CD4-positive, alpha-beta T cell treated with Interleukin-15 for 4 hours (primary cell): ENCODE results near the gene LYZL4.

Experiments used
- DNase-seq: peaks from one replicate; pipeline ENCODE4 v3.0.0-alpha.2; 2020; ENCODE audit warnings: low spot score

LYZL4 gene

GRCh38 chr3:42425736-42426407, 15.5 kb upstream of the LYZL4 start:
- no peak for DNase-seq

GRCh38 chr3:42424911-42425310, 14.5 kb upstream of the LYZL4 start:
- no peak for DNase-seq

GRCh38 chr3:42421818-42422796, 11.7 kb upstream of the LYZL4 start:
- DNase-seq: no peak

- DNase-seq: no peak
These were observed 9.2 kb upstream of the LYZL4 start for GRCh38 chr3:42419563-42419962.

- no peak for DNase-seq
These were observed 2.2 kb upstream of the LYZL4 start for GRCh38 chr3:42412526-42413155.

GRCh38 chr3:42411429-42411828, 1.0 kb upstream of the LYZL4 start:
- DNase-seq: no peak

GRCh38 chr3:42408156-42408555, 2.3 kb downstream of the LYZL4 start:
- DNase-seq: no peak

- DNase-seq: no peak
These were observed 3.5 kb downstream of the LYZL4 start for GRCh38 chr3:42406727-42407450.

- no peak for DNase-seq
These were observed 4.6 kb downstream of the LYZL4 start for GRCh38 chr3:42405857-42406256.

- no peak for DNase-seq
These were observed 6.7 kb downstream of the LYZL4 start for GRCh38 chr3:42403737-42404136.

- DNase-seq: no peak
These were observed 7.9 kb downstream of the LYZL4 start for GRCh38 chr3:42402394-42403096.

GRCh38 chr3:42398080-42398479, 12.3 kb downstream of the LYZL4 start:
- no peak for DNase-seq

- no peak for DNase-seq
These were observed 12.8 kb downstream of the LYZL4 start for GRCh38 chr3:42397644-42398043.

GRCh38 chr3:42394579-42395288, 15.7 kb downstream of the LYZL4 start:
- DNase-seq: no peak

- peak; percentile 8 for DNase-seq
These were observed 22.4 kb downstream of the LYZL4 start for GRCh38 chr3:42387802-42388651.

- DNase-seq: no peak
These were observed 28.8 kb downstream of the LYZL4 start for GRCh38 chr3:42381551-42382082.

- no peak for DNase-seq
These were observed 32.7 kb downstream of the LYZL4 start for GRCh38 chr3:42377681-42378080.

GRCh38 chr3:42376344-42376798, 34.0 kb downstream of the LYZL4 start:
- DNase-seq: no peak

- no peak for DNase-seq
These were observed 35.1 kb downstream of the LYZL4 start for GRCh38 chr3:42375121-42375800.
